ENCODE results near the gene DLG2. TPM values are rescaled to one million over a fixed set of nuclear protein-coding genes. Genes with fewer than 3 reads are reported as not detected.

The DLG2 gene
- total and polyA plus RNA-seq, 2 of the 8 experiments (the other 6 are each of a cell fraction or from before 2014, with no cell fraction given): 1.7 to 14.3 TPM

- TF ChIP-seq CHD7 (IDR thresholded peaks at IDR 0.05; ENCODE audit: insufficient replicate concordance, low read length) (no peak), BRCA1 (IDR thresholded peaks at IDR 0.05; ENCODE audit: low read depth, low read length) (no peak), PHF8 (conservative IDR thresholded peaks at IDR 0.05; ENCODE audit: low read depth, low read length) (no peak), RAD21 (IDR thresholded peaks at IDR 0.05 in 1 of 2, conservative IDR thresholded peaks at IDR 0.05 in 1 of 2; ENCODE audit: low read depth in 2 of 2, low read length in 2 of 2) (peak; percentile 91 to 92), SP4 (IDR thresholded peaks at IDR 0.05; ENCODE audit: low read length) (no peak)
These were observed 1068.8 kb downstream of the DLG2 start (continued) for GRCh38 chr11:84558085-84558905.
